ENCODE data around the gene NAGPA.

Gene NAGPA

GRCh38 chr16:5003211-5003610 lies 30.5 kb downstream of the NAGPA start:
- DNase-seq (ENCODE audit: low read depth in 3 of 3), result no peak

- DNase-seq (ENCODE audit: low read depth in 3 of 3), result no peak
Measured at GRCh38 chr16:5002699-5003143, 31.0 kb downstream of the NAGPA start.

- no peak for DNase-seq (ENCODE audit: low read depth in 3 of 3)
Measured at GRCh38 chr16:5001986-5002385, 31.7 kb downstream of the NAGPA start.

- no peak for DNase-seq (ENCODE audit: low read depth in 3 of 3)
Measured at GRCh38 chr16:5001571-5001970, 32.2 kb downstream of the NAGPA start.

- DNase-seq (ENCODE audit: low read depth in 3 of 3), result no peak
Measured at GRCh38 chr16:5000573-5001001, 33.1 kb downstream of the NAGPA start.

GRCh38 chr16:4994719-4995434 lies 38.9 kb downstream of the NAGPA start:
- DNase-seq (ENCODE audit: low read depth in 3 of 3), result no peak

GRCh38 chr16:4991754-4992153 lies 42.0 kb downstream of the NAGPA start:
- DNase-seq (ENCODE audit: low read depth in 3 of 3), result no peak

GRCh38 chr16:4990415-4990814 lies 43.3 kb downstream of the NAGPA start:
- no peak for DNase-seq (ENCODE audit: low read depth in 3 of 3)

GRCh38 chr16:4989391-4990006 lies 44.2 kb downstream of the NAGPA start:
- DNase-seq (ENCODE audit: low read depth in 3 of 3), result no peak

- DNase-seq (ENCODE audit: low read depth in 3 of 3), result no peak
Measured at GRCh38 chr16:4988647-4989046, 45.1 kb downstream of the NAGPA start.

GRCh38 chr16:4987580-4988374 lies 46.0 kb downstream of the NAGPA start:
- no peak for DNase-seq (ENCODE audit: low read depth in 3 of 3)

- no peak for DNase-seq (ENCODE audit: low read depth in 3 of 3)
Measured at GRCh38 chr16:4987250-4987579, 46.5 kb downstream of the NAGPA start.

- DNase-seq (ENCODE audit: low read depth in 3 of 3), result no peak
Measured at GRCh38 chr16:4984174-4984990, 49.4 kb downstream of the NAGPA start.

- DNase-seq (ENCODE audit: low read depth in 3 of 3), result no peak
Measured at GRCh38 chr16:4982056-4982867, 51.5 kb downstream of the NAGPA start.

- no peak for DNase-seq (ENCODE audit: low read depth in 3 of 3)
Measured at GRCh38 chr16:4981473-4981872, 52.3 kb downstream of the NAGPA start.

- DNase-seq (ENCODE audit: low read depth in 3 of 3), result no peak
Measured at GRCh38 chr16:4980691-4981090, 53.0 kb downstream of the NAGPA start.

- no peak for DNase-seq (ENCODE audit: low read depth in 3 of 3)
Measured at GRCh38 chr16:4979736-4980660, 53.7 kb downstream of the NAGPA start.

- DNase-seq (ENCODE audit: low read depth in 3 of 3), result no peak
Measured at GRCh38 chr16:4979164-4979563, 54.6 kb downstream of the NAGPA start.

GRCh38 chr16:4976611-4977145 lies 57.1 kb downstream of the NAGPA start:
- DNase-seq (ENCODE audit: low read depth in 3 of 3), result no peak

GRCh38 chr16:4976079-4976478 lies 57.7 kb downstream of the NAGPA start:
- DNase-seq (ENCODE audit: low read depth in 3 of 3), result no peak

All from stimulated activated CD4-positive, alpha-beta T cell treated with anti-CD3 and anti-CD28 coated beads, TNF-alpha, amount 100 ng/mL, for 24 hours (primary cell).